HG03108 (cell line): ENCODE data around the gene PACSIN3.
"Not testable (repeated sequence)": the region's sequence is repeated elsewhere in the genome, so short reads cannot be mapped to it uniquely, and the experiment has no call there.

Experiments used
- ATAC-seq: cut with Tn5 transposase; IDR thresholded peaks from one replicate; pipeline ENCODE4 v1.9.1; 2021; ENCODE audit warnings: moderate library complexity; ENCODE audit not compliant: unreplicated experiment

PACSIN3 gene

GRCh38 chr11:47186076-47186699 lies at the start of gene PACSIN3:
PACSIN3 (minus strand) TSS chr11:47186434; CDS start chr11:47182727, 3,707 bp downstream.
- no peak for ATAC-seq

GRCh38 chr11:47235163-47235562 lies 48.9 kb upstream of the PACSIN3 start:
- no peak for ATAC-seq

- no peak for ATAC-seq
Measured at GRCh38 chr11:47234669-47235100, 48.5 kb upstream of the PACSIN3 start.

GRCh38 chr11:47233989-47234668 lies 47.9 kb upstream of the PACSIN3 start:
- no peak for ATAC-seq

GRCh38 chr11:47233051-47233450 lies 46.8 kb upstream of the PACSIN3 start:
- ATAC-seq, result no peak

GRCh38 chr11:47229161-47229560 lies 42.9 kb upstream of the PACSIN3 start:
- ATAC-seq, result no peak

- peak; percentile 90 for ATAC-seq
Measured at GRCh38 chr11:47225552-47226400, 39.5 kb upstream of the PACSIN3 start.

GRCh38 chr11:47222696-47223095 lies 36.5 kb upstream of the PACSIN3 start:
- ATAC-seq, result no peak

GRCh38 chr11:47220401-47220821 lies 34.2 kb upstream of the PACSIN3 start:
- no peak for ATAC-seq

GRCh38 chr11:47216121-47216798 lies 30.0 kb upstream of the PACSIN3 start:
- ATAC-seq, result peak; percentile 33

- ATAC-seq, result no peak
Measured at GRCh38 chr11:47215366-47215910, 29.2 kb upstream of the PACSIN3 start.

GRCh38 chr11:47213950-47214565 lies 27.8 kb upstream of the PACSIN3 start:
- ATAC-seq, result peak; percentile 56

- ATAC-seq, result no peak
Measured at GRCh38 chr11:47212938-47213337, 26.7 kb upstream of the PACSIN3 start.

GRCh38 chr11:47208628-47209027 lies 22.4 kb upstream of the PACSIN3 start:
- ATAC-seq, result no peak

- ATAC-seq, result not testable (repeated sequence)
Measured at GRCh38 chr11:47208008-47208552, 21.8 kb upstream of the PACSIN3 start.

GRCh38 chr11:47207459-47207858 lies 21.2 kb upstream of the PACSIN3 start:
- no peak for ATAC-seq

GRCh38 chr11:47206577-47206976 lies 20.3 kb upstream of the PACSIN3 start:
- not testable (repeated sequence) for ATAC-seq

GRCh38 chr11:47204637-47204989 lies 18.4 kb upstream of the PACSIN3 start:
- ATAC-seq, result no peak

GRCh38 chr11:47202576-47202975 lies 16.3 kb upstream of the PACSIN3 start:
- ATAC-seq, result no peak

- ATAC-seq, result no peak
Measured at GRCh38 chr11:47201015-47201414, 14.8 kb upstream of the PACSIN3 start.
